GM19467 (cell line): ENCODE data around the gene CELA1.
"Not testable (repeated sequence)": the region's sequence is repeated elsewhere in the genome, so short reads cannot be mapped to it uniquely, and the experiment has no call there.

ENCODE experiments used
- ATAC-seq: cut with Tn5 transposase; IDR thresholded peaks from one replicate; pipeline ENCODE4 v1.9.1; 2021; ENCODE audit warnings: mild to moderate bottlenecking, moderate library complexity; ENCODE audit not compliant: unreplicated experiment

The CELA1 gene

GRCh38 chr12:51320695-51321320, 25.7 kb downstream of the CELA1 start:
- no peak for ATAC-seq

- ATAC-seq, result no peak
These were observed 26.2 kb downstream of the CELA1 start for GRCh38 chr12:51320311-51320694.

GRCh38 chr12:51318846-51319599, 27.5 kb downstream of the CELA1 start:
- no peak for ATAC-seq

- not testable (repeated sequence) for ATAC-seq
These were observed 28.2 kb downstream of the CELA1 start for GRCh38 chr12:51318057-51318806.

- ATAC-seq, result no peak
These were observed 35.1 kb downstream of the CELA1 start for GRCh38 chr12:51311389-51311788.

GRCh38 chr12:51307655-51308593, 38.6 kb downstream of the CELA1 start:
- ATAC-seq, result no peak

GRCh38 chr12:51306507-51306906, 40.0 kb downstream of the CELA1 start:
- ATAC-seq, result no peak

- not testable (repeated sequence) for ATAC-seq
These were observed 45.7 kb downstream of the CELA1 start for GRCh38 chr12:51300768-51301167.

GRCh38 chr12:51295651-51296050, 50.8 kb downstream of the CELA1 start:
- no peak for ATAC-seq

- not testable (repeated sequence) for ATAC-seq
These were observed 52.4 kb downstream of the CELA1 start for GRCh38 chr12:51294097-51294496.

GRCh38 chr12:51293696-51294095, 52.8 kb downstream of the CELA1 start:
- no peak for ATAC-seq

- not testable (repeated sequence) for ATAC-seq
These were observed 54.6 kb downstream of the CELA1 start for GRCh38 chr12:51291603-51292513.

GRCh38 chr12:51285843-51286242, 60.6 kb downstream of the CELA1 start:
- ATAC-seq, result no peak

- no peak for ATAC-seq
These were observed 65.1 kb downstream of the CELA1 start for GRCh38 chr12:51281202-51281924.
